ENCODE data around the gene SPAG7. TPM values are rescaled to one million over a fixed set of nuclear protein-coding genes. Genes with fewer than 3 reads are reported as not detected.
A peak's percentile ranks its signal among the peaks of the same experiment; 100 is the strongest.

SPAG7 gene
- polyA plus RNA-seq, 1 of the 3 experiments (the other 2 are of a cell fraction): 133 TPM

DNA sequence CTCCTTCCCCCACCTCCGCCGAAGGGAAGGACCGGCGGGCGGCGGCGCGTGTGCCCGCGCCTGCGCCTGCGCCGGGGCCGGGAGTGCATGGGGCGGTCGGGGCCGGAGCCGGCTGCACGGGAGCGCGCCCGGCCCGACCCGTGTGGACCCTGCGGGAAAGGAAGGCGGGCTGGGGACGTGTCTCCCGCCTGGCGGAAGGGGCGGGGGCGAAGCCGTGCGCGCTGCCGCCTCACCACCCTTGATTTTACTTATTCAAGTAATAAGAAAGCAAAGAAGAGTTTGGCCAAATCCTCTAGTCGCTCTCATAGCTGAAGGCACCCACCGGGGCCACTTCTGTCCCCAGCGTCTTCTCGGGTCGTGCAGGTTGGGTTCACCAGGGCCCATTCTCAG, 18.7 kb downstream of the SPAG7 start (continued):
- TF ChIP-seq, protein P1, sequence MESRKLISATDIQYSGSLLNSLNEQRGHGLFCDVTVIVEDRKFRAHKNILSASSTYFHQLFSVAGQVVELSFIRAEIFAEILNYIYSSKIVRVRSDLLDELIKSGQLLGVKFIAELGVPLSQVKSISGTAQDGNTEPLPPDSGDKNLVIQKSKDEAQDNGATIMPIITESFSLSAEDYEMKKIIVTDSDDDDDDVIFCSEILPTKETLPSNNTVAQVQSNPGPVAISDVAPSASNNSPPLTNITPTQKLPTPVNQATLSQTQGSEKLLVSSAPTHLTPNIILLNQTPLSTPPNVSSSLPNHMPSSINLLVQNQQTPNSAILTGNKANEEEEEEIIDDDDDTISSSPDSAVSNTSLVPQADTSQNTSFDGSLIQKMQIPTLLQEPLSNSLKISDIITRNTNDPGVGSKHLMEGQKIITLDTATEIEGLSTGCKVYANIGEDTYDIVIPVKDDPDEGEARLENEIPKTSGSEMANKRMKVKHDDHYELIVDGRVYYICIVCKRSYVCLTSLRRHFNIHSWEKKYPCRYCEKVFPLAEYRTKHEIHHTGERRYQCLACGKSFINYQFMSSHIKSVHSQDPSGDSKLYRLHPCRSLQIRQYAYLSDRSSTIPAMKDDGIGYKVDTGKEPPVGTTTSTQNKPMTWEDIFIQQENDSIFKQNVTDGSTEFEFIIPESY (IDR thresholded peaks at IDR 0.05; ENCODE audit: borderline replicate concordance, low read depth): no peak
- TF ChIP-seq SIN3A (IDR thresholded peaks at IDR 0.05; ENCODE audit: borderline replicate concordance, low read depth, low read length) (no peak), POLR2AphosphoS5 (IDR thresholded peaks at IDR 0.05; ENCODE audit: low read depth, low read length) (peak; percentile 49; the same call in 1 of the 2 replicates), RCOR1 (IDR thresholded peaks at IDR 0.05; ENCODE audit: low read length) (no peak), TAF1 (IDR thresholded peaks at IDR 0.05; ENCODE audit: borderline replicate concordance, low read depth, low read length) (no peak), FOXM1 (IDR thresholded peaks at IDR 0.05; ENCODE audit: low read depth) (no peak)

DNA sequence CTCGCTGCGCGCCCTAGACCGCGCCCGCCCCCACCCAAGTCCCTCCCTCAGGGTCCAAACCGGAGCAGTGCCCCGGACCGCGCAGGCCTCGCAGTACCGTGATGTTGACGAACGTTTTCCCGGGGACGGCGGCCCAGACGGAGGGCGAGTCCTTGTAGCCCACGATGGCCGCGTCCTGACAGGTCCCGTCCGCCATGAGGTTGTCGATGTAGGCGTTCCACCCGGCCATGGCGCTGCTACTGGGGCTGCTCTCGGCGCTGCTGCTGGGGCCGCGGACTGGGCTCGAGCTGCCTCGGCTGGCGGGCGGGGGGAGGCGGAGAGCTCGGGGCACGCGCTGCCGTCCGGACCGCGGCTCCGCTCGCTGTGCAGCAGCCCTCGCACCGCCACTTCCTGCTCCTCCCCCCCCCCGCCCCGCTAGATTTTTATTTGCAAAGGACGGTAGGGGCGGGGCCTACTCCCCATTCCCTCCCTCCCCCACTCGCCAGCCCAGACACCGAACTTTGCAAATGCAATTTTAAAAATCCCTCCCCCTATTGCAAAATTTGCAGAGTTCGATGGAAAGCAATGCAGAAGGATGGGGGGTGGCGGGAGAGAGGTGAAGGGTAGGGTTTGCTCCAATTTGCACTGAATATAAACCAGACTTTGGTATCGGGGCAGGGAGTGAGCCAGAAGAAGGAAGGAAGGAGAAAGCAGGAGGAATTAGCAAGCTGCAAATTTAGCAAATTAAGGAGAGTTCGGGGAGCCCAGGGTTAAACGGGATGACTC, 19.3 kb downstream of the SPAG7 start, which contains the start of gene PFN1:
Gene PFN1, minus strand, starts transcription at position 365 of the 765 bp plus-strand sequence. Its CDS starts 136 bp downstream, at position 229.
- peak; percentile 92 for DNase-seq
- Histone ChIP-seq H4K20me1 (ENCODE audit: insufficient read depth) (peaks cover 39% of the 10 kb centered on the region), H3K4me1 (ENCODE audit: control insufficient read depth in 1 of 2, insufficient read depth in 2 of 2, low read depth in 1 of 2, low read length in 1 of 2) (peaks cover 30 to 46% of the 10 kb centered on the region in 2 experiments)

More for the DNA sequence above, 19.3 kb downstream of the SPAG7 start, which contains the start of gene PFN1:
- ChIA-PET POLR2A (interaction anchor here (0.7 to 4.3 kb wide), 3 partner anchors 19 to 49 kb away, joined by 4 to 32 read pairs (median 5); partner anchors contain the start of genes INCA1, KIF1C and SPAG7), CTCF (interaction anchor here (0.5 to 1.2 kb wide), 5 partner anchors 8 to 1319 kb away, joined by 3 read pairs; partner anchors contain the start of genes INCA1, KIF1C, RNF167 and SLC25A11)
- H3K9me2 ChIP-seq: no peaks in the 10 kb centered on the region
- H3F3A ChIP-seq (replicated peaks; ENCODE audit: insufficient read depth): peaks cover 62% of the 10 kb centered on the region
- H3K4me2 ChIP-seq: peak within 1 kb of the TSS; percentile 98
- TF ChIP-seq MEF2A (IDR thresholded peaks at IDR 0.05; ENCODE audit: borderline replicate concordance, low read depth) (no peak), CHD2 (IDR thresholded peaks at IDR 0.05; ENCODE audit: low read length, partially characterized antibody) (peak; percentile 78), MXI1 (IDR thresholded peaks at IDR 0.05; ENCODE audit: low read depth, low read length) (peak; percentile 32; the same call in 1 of the 2 replicates), SIN3A (IDR thresholded peaks at IDR 0.05; ENCODE audit: borderline replicate concordance, low read depth, low read length) (peak; percentile 33; the same call in 1 of the 2 replicates), ELF1 (IDR thresholded peaks at IDR 0.05) (peak; percentile 76), FOXM1 (IDR thresholded peaks at IDR 0.05; ENCODE audit: low read depth) (no peak), TAF1 (IDR thresholded peaks at IDR 0.05; ENCODE audit: borderline replicate concordance, low read depth, low read length) (peak; percentile 95), RXRA (IDR thresholded peaks at IDR 0.05; ENCODE audit: borderline replicate concordance, low read depth) (no peak; the same call in 1 of the 2 replicates), TEAD4 (IDR thresholded peaks at IDR 0.05; ENCODE audit: borderline replicate concordance, insufficient read depth) (peak; percentile 16; the same call in 1 of the 2 replicates), EP300 (IDR thresholded peaks at IDR 0.05; ENCODE audit: borderline replicate concordance in 1 of 2, low read depth in 1 of 2, low read length in 1 of 2) (peak in 1 of 2 experiments; percentile 35; a peak in 1 of 4 replicates), SMC3 (IDR thresholded peaks at IDR 0.05; ENCODE audit: low read depth, low read length) (no peak), TCF12 (IDR thresholded peaks at IDR 0.05) (no peak; the same call in 1 of the 2 replicates), POLR2AphosphoS5 (IDR thresholded peaks at IDR 0.05; ENCODE audit: low read depth, low read length) (peak; percentile 82), NRF1 (IDR thresholded peaks at IDR 0.05; ENCODE audit: low read depth, low read length) (no peak), GABPA (IDR thresholded peaks at IDR 0.05; ENCODE audit: low read depth) (peak; percentile 52; the same call in 1 of the 2 replicates), FOXJ3 (CRISPR knock-in tag; IDR thresholded peaks at IDR 0.05) (no peak)
- TF ChIP-seq, protein P2, sequence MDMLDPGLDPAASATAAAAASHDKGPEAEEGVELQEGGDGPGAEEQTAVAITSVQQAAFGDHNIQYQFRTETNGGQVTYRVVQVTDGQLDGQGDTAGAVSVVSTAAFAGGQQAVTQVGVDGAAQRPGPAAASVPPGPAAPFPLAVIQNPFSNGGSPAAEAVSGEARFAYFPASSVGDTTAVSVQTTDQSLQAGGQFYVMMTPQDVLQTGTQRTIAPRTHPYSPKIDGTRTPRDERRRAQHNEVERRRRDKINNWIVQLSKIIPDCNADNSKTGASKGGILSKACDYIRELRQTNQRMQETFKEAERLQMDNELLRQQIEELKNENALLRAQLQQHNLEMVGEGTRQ (IDR thresholded peaks at IDR 0.05; ENCODE audit: borderline replicate concordance, low read depth, low read length): no peak
- TF ChIP-seq, protein P3, sequence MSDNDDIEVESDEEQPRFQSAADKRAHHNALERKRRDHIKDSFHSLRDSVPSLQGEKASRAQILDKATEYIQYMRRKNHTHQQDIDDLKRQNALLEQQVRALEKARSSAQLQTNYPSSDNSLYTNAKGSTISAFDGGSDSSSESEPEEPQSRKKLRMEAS (IDR thresholded peaks at IDR 0.05; ENCODE audit: low read depth): peak; percentile 41
- TF ChIP-seq, protein P1 (IDR thresholded peaks at IDR 0.05; ENCODE audit: borderline replicate concordance, low read depth): 0 out of 2 replicates have a peak, but pooled peaks have one; percentile 24
- H3K79me2 ChIP-seq (ENCODE audit: insufficient read depth): peaks cover 76% of the 10 kb centered on the region
- H3K4me3 ChIP-seq (ENCODE audit: low read depth in 2 of 2, low read length in 1 of 2): peak within 1 kb of the TSS; percentile 79 to 99
- H3K9me3 ChIP-seq: no peaks in the 10 kb centered on the region
- H3K27me3 ChIP-seq (ENCODE audit: insufficient read depth): no peaks in the 10 kb centered on the region
- peak within 1 kb of the TSS; percentile 99 for H3K9ac ChIP-seq
- WGBS (ENCODE audit: low lambda C conversion rate): 2% methylated on average over 17 of the region's 59 CpGs
- peak within 1 kb of the TSS; percentile 97 to 100 for H3K27ac ChIP-seq (ENCODE audit: low read depth in 2 of 2, low read length in 1 of 2)
- peak within 1 kb of the TSS; percentile 64; the same call in 1 of the 2 replicates for H2AFZ ChIP-seq (ENCODE audit: low read depth)
- H3K36me3 ChIP-seq (replicated peaks in 1 of 2; ENCODE audit: control insufficient read depth in 1 of 2, insufficient read depth in 2 of 2, low read length in 1 of 2): peaks cover 27 to 32% of the 10 kb centered on the region in 2 experiments

Data from SK-N-SH (cell line).